Neural progenitor cell (in vitro differentiated cells): ENCODE data around the gene LBX2. TPM values are rescaled to one million over a fixed set of nuclear protein-coding genes. Genes with fewer than 3 reads are reported as not detected.

Source experiments
- DNase-seq: peaks from one replicate; pipeline ENCODE4 v3.0.0-alpha.2; 2016; ENCODE audit warnings: low spot score
- H2AFZ ChIP-seq: fragments of 200-600 bp; sonication (generic); replicated peaks from 2 replicates; pipeline ENCODE4 v1.6.1; 2016; ENCODE audit warnings: antibody characterized with exemption
- H3F3A ChIP-seq: fragments of 200-600 bp; sonication (generic); 2 replicates; pipeline ENCODE4 v1.6.1; 2016; ENCODE audit warnings: antibody characterized with exemption, low read depth
- H3K27ac ChIP-seq: fragments of 200-600 bp; sonication (generic); 2 replicates; pipeline ENCODE4 v1.5.1; 2016; ENCODE audit warnings: mild to moderate bottlenecking
- H3K27me3 ChIP-seq: fragments of 200-600 bp; sonication (generic); 2 replicates; pipeline ENCODE4 v1.6.1; 2016; ENCODE audit warnings: mild to moderate bottlenecking, moderate library complexity
- H3K36me3 ChIP-seq: fragments of 200-600 bp; sonication (generic); 2 replicates; pipeline ENCODE4 v1.5.1; 2016
- H3K4me1 ChIP-seq: fragments of 200-600 bp; sonication (generic); 2 replicates; pipeline ENCODE4 v1.6.1; 2016; ENCODE audit warnings: mixed run types
- H3K4me2 ChIP-seq: fragments of 200-600 bp; sonication (generic); 2 replicates; pipeline ENCODE4 v1.6.1; 2016
- H3K4me3 ChIP-seq: fragments of 200-600 bp; sonication (generic); 2 replicates; pipeline ENCODE4 v1.5.1; 2016
- H3K79me2 ChIP-seq: fragments of 200-600 bp; sonication (generic); 2 replicates; pipeline ENCODE4 v1.6.1; 2016; ENCODE audit warnings: low read depth
- H3K9ac ChIP-seq: fragments of 200-600 bp; sonication (generic); 2 replicates; pipeline ENCODE4 v1.6.1; 2016
- H3K9me3 ChIP-seq: fragments of 200-600 bp; sonication (generic); 2 replicates; pipeline ENCODE4 v1.5.1; 2016; ENCODE audit warnings: low read depth
- H4K20me1 ChIP-seq: fragments of 200-600 bp; sonication (generic); 2 replicates; pipeline ENCODE4 v1.6.1; 2016; ENCODE audit warnings: low read depth
- H3K27ac Mint-ChIP-seq: 3 replicates; pipeline ENCODE4 v1.8.0; 2021; ENCODE audit warnings: mixed read lengths
- H3K27me3 Mint-ChIP-seq: 2 replicates; pipeline ENCODE4 v1.8.0; 2022; ENCODE audit warnings: low read depth, mild to moderate bottlenecking, inconsistent platforms, moderate library complexity, mixed read lengths; ENCODE audit not compliant: insufficient read depth
- H3K36me3 Mint-ChIP-seq: 3 replicates; pipeline ENCODE4 v1.8.0; 2021; ENCODE audit warnings: mixed read lengths
- H3K4me1 Mint-ChIP-seq: 3 replicates; pipeline ENCODE4 v1.8.0; 2021; ENCODE audit warnings: mixed read lengths
- H3K4me3 Mint-ChIP-seq: 3 replicates; pipeline ENCODE4 v1.8.0; 2021; ENCODE audit warnings: mild to moderate bottlenecking, moderate library complexity, mixed read lengths
- H3K9me3 Mint-ChIP-seq: 3 replicates; pipeline ENCODE4 v1.8.0; 2020; ENCODE audit warnings: mixed read lengths
- EZH2 ChIP-seq: fragments of 200-600 bp; sonication (generic); IDR thresholded peaks from 2 replicates; pipeline ENCODE4 v1.6.1; 2017; ENCODE audit warnings: antibody characterized with exemption, mild to moderate bottlenecking, moderate library complexity
- EZH2phosphoT487 ChIP-seq: fragments of 200-600 bp; sonication (generic); IDR thresholded peaks from 2 replicates; pipeline ENCODE4 v1.6.1; 2017; ENCODE audit warnings: antibody characterized with exemption
- total RNA-seq: library from RNA; depleted of rRNA; stranded (reverse); fragments of >200 nt; gene quantifications from 2 replicates; pipeline ENCODE4 v1.2.3, GENCODE V29; 2015; ENCODE audit warnings: low replicate concordance
- TF ChIP-seq, protein P1 (sequence below): fragments of 200-600 bp; sonication (generic); IDR thresholded peaks from 2 replicates; pipeline ENCODE4 v1.5.1; 2017; ENCODE audit warnings: antibody characterized with exemption, mild to moderate bottlenecking

Gene LBX2
- total RNA-seq, 1 donor from 2014 or later = not detected

DNA sequence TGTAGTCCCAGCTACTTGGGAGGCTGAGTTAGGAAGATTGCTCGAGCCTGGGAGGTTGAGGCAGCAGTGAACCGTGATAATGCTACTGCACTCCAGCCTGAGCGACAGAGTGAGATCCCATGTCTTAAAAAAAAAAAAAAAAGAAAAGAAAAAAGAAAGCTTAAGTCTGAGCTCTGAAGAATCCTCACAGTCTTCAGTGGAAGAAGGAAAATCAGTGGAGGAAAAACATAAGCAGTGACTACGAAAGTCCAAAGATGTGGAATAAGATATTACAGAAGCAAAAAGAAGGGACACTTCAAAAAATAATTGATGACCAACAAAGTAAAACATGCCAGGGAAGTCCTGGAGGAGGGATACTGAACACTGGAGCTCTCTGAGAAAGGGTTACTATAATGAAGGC lies 10.9 kb upstream of the LBX2 start:
- peaks cover 82% of the 10 kb centered on the region for H3K27me3 ChIP-seq
- DNase-seq = no peak
- no peak overlapping the region for H3K4me3 Mint-ChIP-seq
- peaks cover 27% of the 10 kb centered on the region for H3K4me1 ChIP-seq
- peaks cover 57% of the 10 kb centered on the region for H3K27me3 Mint-ChIP-seq
- no peak for TF ChIP-seq EZH2
- no peak for TF ChIP-seq EZH2phosphoT487
- TF ChIP-seq, protein P1, sequence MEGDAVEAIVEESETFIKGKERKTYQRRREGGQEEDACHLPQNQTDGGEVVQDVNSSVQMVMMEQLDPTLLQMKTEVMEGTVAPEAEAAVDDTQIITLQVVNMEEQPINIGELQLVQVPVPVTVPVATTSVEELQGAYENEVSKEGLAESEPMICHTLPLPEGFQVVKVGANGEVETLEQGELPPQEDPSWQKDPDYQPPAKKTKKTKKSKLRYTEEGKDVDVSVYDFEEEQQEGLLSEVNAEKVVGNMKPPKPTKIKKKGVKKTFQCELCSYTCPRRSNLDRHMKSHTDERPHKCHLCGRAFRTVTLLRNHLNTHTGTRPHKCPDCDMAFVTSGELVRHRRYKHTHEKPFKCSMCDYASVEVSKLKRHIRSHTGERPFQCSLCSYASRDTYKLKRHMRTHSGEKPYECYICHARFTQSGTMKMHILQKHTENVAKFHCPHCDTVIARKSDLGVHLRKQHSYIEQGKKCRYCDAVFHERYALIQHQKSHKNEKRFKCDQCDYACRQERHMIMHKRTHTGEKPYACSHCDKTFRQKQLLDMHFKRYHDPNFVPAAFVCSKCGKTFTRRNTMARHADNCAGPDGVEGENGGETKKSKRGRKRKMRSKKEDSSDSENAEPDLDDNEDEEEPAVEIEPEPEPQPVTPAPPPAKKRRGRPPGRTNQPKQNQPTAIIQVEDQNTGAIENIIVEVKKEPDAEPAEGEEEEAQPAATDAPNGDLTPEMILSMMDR = no peak
- no peak overlapping the region for H3K9ac ChIP-seq
- no peak overlapping the region for H3K27ac Mint-ChIP-seq
- H3K9me3 Mint-ChIP-seq = peaks cover 3% of the 10 kb centered on the region
- H3K4me2 ChIP-seq = no peak overlapping the region
- H2AFZ ChIP-seq = no peak overlapping the region
- no peak overlapping the region for H3K4me3 ChIP-seq
- H3K4me1 Mint-ChIP-seq = peaks cover 27% of the 10 kb centered on the region
- H3K79me2 ChIP-seq = peaks cover 13% of the 10 kb centered on the region
- no peaks in the 10 kb centered on the region for H3K36me3 ChIP-seq
- no peak overlapping the region for H3K27ac ChIP-seq
- H3K36me3 Mint-ChIP-seq = peaks cover 11% of the 10 kb centered on the region
- peaks cover 52% of the 10 kb centered on the region for H3F3A ChIP-seq
- no peaks in the 10 kb centered on the region for H3K9me3 ChIP-seq
- H4K20me1 ChIP-seq = peaks cover 22% of the 10 kb centered on the region

DNA sequence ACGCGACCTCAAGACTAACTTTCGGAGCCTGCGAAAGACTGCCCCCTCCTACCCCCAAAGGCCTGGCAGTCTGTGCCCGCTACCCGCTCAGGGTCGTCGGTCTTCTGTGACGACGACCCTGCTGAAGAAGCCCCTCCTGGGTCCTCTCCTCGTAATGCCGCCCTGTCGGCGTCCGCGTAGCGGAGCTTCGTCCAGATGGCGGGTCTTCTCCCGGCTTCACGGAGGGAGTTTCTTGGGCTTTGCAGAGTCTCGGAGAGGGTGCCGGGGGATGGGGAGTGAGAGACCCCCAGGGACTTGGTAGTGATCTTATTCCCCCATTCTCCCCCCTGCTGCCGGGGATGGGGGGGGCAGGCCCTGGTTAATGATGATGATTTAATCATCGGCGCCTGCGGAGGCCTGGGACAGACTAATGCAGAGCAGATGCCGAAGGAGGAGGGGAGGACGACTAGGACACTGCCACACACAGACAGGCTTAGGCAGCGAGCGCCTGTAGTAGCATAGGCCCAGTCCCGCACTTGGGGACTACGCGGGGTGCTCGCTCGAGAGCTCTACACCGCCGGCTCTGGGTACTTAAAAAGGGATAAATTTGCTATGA lies 8.6 kb upstream of the LBX2 start:
- Histone ChIP-seq H3K79me2 (peaks cover 13% of the 10 kb centered on the region), H3K27me3 (peaks cover 82% of the 10 kb centered on the region), H3K27ac (no peak overlapping the region), H3K4me1 (peaks cover 14% of the 10 kb centered on the region), H3K36me3 (no peaks in the 10 kb centered on the region), H2AFZ (peak overlapping the region; percentile 94), H3K4me2 (peak overlapping the region; percentile 89), H3K9ac (no peak overlapping the region), H3K4me3 (peak overlapping the region; percentile 69), H3K9me3 (no peaks in the 10 kb centered on the region), H4K20me1 (peaks cover under 1% of the 10 kb centered on the region), H3F3A (peaks cover 39% of the 10 kb centered on the region)
- Mint-ChIP-seq H3K9me3 (peaks cover 3% of the 10 kb centered on the region), H3K4me1 (peaks cover 31% of the 10 kb centered on the region), H3K36me3 (peaks cover 21% of the 10 kb centered on the region), H3K27ac (no peak overlapping the region), H3K27me3 (peaks cover 71% of the 10 kb centered on the region), H3K4me3 (peak overlapping the region; percentile 99)
- peak; percentile 56 for DNase-seq
- no peak for TF ChIP-seq EZH2phosphoT487
- peak; percentile 52 for TF ChIP-seq EZH2

DNA sequence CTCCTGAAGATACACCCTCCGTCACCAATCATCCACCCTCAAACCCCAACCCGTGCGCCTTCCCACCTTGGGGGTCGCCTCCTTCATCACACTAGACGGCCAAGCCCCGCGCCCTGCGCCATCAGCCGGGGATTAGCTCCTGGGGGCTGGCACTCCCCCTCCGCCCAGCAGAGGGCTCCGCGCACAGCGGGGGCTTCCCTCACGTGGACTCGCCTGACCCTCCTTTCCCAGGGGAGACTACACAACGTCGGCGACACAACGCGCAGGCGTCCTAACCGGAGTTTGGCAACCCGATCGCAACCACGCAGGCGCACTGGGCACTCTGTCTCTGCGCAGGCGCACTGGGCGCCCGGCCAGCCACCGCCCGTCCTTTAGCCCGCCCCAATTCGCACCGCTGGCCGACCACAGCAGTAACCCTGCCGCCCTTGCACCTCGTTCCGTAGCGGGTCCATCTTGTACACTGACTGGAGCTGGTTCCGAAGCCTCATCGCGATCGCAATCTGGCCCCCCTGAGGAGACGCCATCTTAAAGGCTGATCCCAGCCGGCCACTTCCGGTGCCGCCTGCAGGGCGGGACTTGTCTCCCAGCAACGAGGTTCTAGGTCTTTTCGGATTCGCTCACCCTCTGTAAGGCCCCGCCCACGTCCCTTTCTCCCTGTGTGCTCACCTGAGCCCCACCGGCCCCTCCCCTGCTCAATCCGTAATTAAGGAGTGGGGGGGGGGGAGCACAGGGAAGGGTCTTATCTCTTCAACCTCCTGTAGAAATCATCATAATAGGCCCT lies 7.9 kb upstream of the LBX2 start, which contains the start of gene PCGF1:
Gene PCGF1, minus strand, starts transcription at position 551 of the 781 bp plus-strand sequence. Its CDS starts 27 bp downstream, at position 524.
- H3K4me1 ChIP-seq = peaks cover 13% of the 10 kb centered on the region
- DNase-seq = peak; percentile 99

More for the DNA sequence above, 7.9 kb upstream of the LBX2 start, which contains the start of gene PCGF1:
- peaks cover 30% of the 10 kb centered on the region for H3K4me1 Mint-ChIP-seq
- peaks cover 3% of the 10 kb centered on the region for H3K9me3 Mint-ChIP-seq
- TF ChIP-seq, protein P1 = peak; percentile 51
- no peak for TF ChIP-seq EZH2phosphoT487
- no peak for TF ChIP-seq EZH2
- Histone ChIP-seq H3K9me3 (no peaks in the 10 kb centered on the region), H4K20me1 (no peaks in the 10 kb centered on the region), H3K4me3 (peak within 1 kb of the TSS; percentile 69), H3K27me3 (peaks cover 82% of the 10 kb centered on the region), H3K4me2 (peak within 1 kb of the TSS; percentile 89), H2AFZ (peak within 1 kb of the TSS; percentile 94), H3K36me3 (no peaks in the 10 kb centered on the region), H3K9ac (peak within 1 kb of the TSS; percentile 48), H3K27ac (peak within 1 kb of the TSS; percentile 23), H3K79me2 (peaks cover 13% of the 10 kb centered on the region), H3F3A (peaks cover 33% of the 10 kb centered on the region)
- peaks cover 21% of the 10 kb centered on the region for H3K36me3 Mint-ChIP-seq
- peaks cover 70% of the 10 kb centered on the region for H3K27me3 Mint-ChIP-seq
- H3K4me3 Mint-ChIP-seq = peak within 1 kb of the TSS; percentile 99
- H3K27ac Mint-ChIP-seq = peak within 1 kb of the TSS; percentile 100
